K562 (cell line): ENCODE measurements around the gene RABGAP1L. TPM values are rescaled to one million over a fixed set of nuclear protein-coding genes. Genes with fewer than 3 reads are reported as not detected.

Source experiments
- ATAC-seq: fragments of 200-7000 bp; cut with Tn5 transposase; 3 replicates; pipeline ENCODE4 v1.9.1; 2020; ENCODE audit warnings: moderate library complexity
- BruUV-seq: library from RNA; stranded (reverse); fragments of 400-500 nt; replicated peaks from 2 replicates; lab custom pipeline; 2021; lab: Mats Ljungman, UMichigan
- CTCF ChIA-PET: fragments of 300-600 bp; formaldehyde crosslinking; extraction: SDS; loops from one replicate; lab custom pipeline; 2021; ENCODE audit warnings: low intra/inter-chr PET ratio; lab: Yijun Ruan, JAX
- POLR2A ChIA-PET: fragments of 300-600, 350-650 bp; sonication (Branson Sonifier 250); formaldehyde crosslinking; extraction: SDS; loops from one replicate; lab custom pipeline; 2021; ENCODE audit warnings: antibody characterized with exemption, inconsistent platforms; lab: Yijun Ruan, JAX
- DNase-seq, 4 experiments: peaks; one replicate each; pipeline versions ENCODE4 v3.0.0 to v3.0.0-alpha.2; 2011 to 2018; ENCODE audit warnings: low spot score in 3 of 4, mixed read lengths in 3 of 4; ENCODE audit errors: extremely low read depth in 1 of 4
- FAIRE-seq: peaks from 2 replicates; lab custom pipeline; 2011; peaks lifted over from hg19 to GRCh38; lab: Jason Lieb, UNC
- H2AFZ ChIP-seq: 2 replicates; pipeline ENCODE4 v1.6.0; 2011; ENCODE audit warnings: low read depth, low read length, control low read depth, inconsistent platforms
- H3K27ac ChIP-seq: fragments of 200-600 bp; 3 replicates; pipeline ENCODE4 v1.8.0; 2011; ENCODE audit warnings: low read depth, mild to moderate bottlenecking, control low read depth, inconsistent platforms, low read length, moderate library complexity, mixed read lengths; ENCODE audit errors: extremely low read depth
- H3K27me3 ChIP-seq, 2 experiments: fragments of 300-600 bp in 1 of 2; 2 replicates in 1 of 2; 3 replicates in 1 of 2; pipeline versions ENCODE4 v1.6.0 to v1.8.0; 2011; ENCODE audit warnings: inconsistent platforms in 2 of 2, low read length in 2 of 2, mild to moderate bottlenecking in 1 of 2, mixed read lengths in 1 of 2, moderate library complexity in 1 of 2; ENCODE audit not compliant: control insufficient read depth in 2 of 2, insufficient read depth in 2 of 2
- H3K36me3 ChIP-seq: fragments of 300-600 bp; 3 replicates; pipeline ENCODE4 v1.8.0; 2011; ENCODE audit warnings: mild to moderate bottlenecking, low read length, inconsistent platforms; ENCODE audit not compliant: control insufficient read depth, insufficient read depth
- H3K4me1 ChIP-seq, 2 experiments: fragments of 200-600 bp in 1 of 2; replicated peaks in 1 of 2; 2 replicates in 1 of 2; 3 replicates in 1 of 2; pipeline versions ENCODE4 v1.5.1 to v1.8.0; 2011; ENCODE audit warnings: inconsistent platforms in 2 of 2, low read length in 2 of 2, mild to moderate bottlenecking in 1 of 2, mixed read lengths in 1 of 2, moderate library complexity in 1 of 2; ENCODE audit not compliant: control insufficient read depth in 2 of 2, insufficient read depth in 2 of 2
- H3K4me2 ChIP-seq: 2 replicates; pipeline ENCODE4 v1.6.1; 2011; ENCODE audit warnings: low read length, control low read depth, inconsistent platforms, mixed read lengths; ENCODE audit not compliant: insufficient read depth
- H3K4me3 ChIP-seq: fragments of 200-600 bp; sonication (generic), shearing (Covaris generic); 2 replicates; pipeline ENCODE4 v1.5.1; 2016; ENCODE audit warnings: control low read depth, inconsistent platforms
- H3K79me2 ChIP-seq: fragments of 200-600 bp; 3 replicates; pipeline ENCODE4 v1.8.0; 2011; ENCODE audit warnings: low read length, inconsistent platforms; ENCODE audit not compliant: control insufficient read depth, insufficient read depth
- H3K9ac ChIP-seq, 2 experiments: 2 replicates each; pipeline versions ENCODE4 v1.6.0 to v1.6.1; 2011; ENCODE audit warnings: low read depth in 2 of 2, low read length in 2 of 2, control low read depth in 1 of 2, inconsistent platforms in 1 of 2, mild to moderate bottlenecking in 1 of 2, mixed read lengths in 1 of 2; ENCODE audit not compliant: insufficient read depth in 1 of 2
- H3K9me1 ChIP-seq: one replicate; pipeline ENCODE4 v1.6.0; 2011; ENCODE audit warnings: inconsistent platforms, mild to moderate bottlenecking, low read length, moderate library complexity; ENCODE audit not compliant: control insufficient read depth, insufficient read depth
- H3K9me3 ChIP-seq: replicated peaks from 2 replicates; pipeline ENCODE4 v1.5.1; 2011; ENCODE audit warnings: low read depth, low read length, inconsistent platforms; ENCODE audit not compliant: control insufficient read depth, insufficient read depth
- H4K20me1 ChIP-seq: replicated peaks from 2 replicates; pipeline ENCODE4 v1.6.1; 2011; ENCODE audit warnings: low read length, inconsistent platforms, mixed read lengths; ENCODE audit not compliant: control insufficient read depth, insufficient read depth
- ARID2 ChIP-seq: fragments of 450-650 bp; IDR thresholded peaks from 2 replicates; pipeline ENCODE4 v1.6.1; 2017; ENCODE audit warnings: antibody characterized with exemption, mild to moderate bottlenecking
- ARID3A ChIP-seq: IDR thresholded peaks from 2 replicates; pipeline ENCODE4 v1.6.1; 2012; ENCODE audit warnings: low read depth, low read length, improper control_type of control experiment, borderline replicate concordance
- BCOR ChIP-seq: fragments of 450-650 bp; IDR thresholded peaks from 2 replicates; pipeline ENCODE4 v1.6.1; 2016
- C11orf30 ChIP-seq: fragments of 450-650 bp; IDR thresholded peaks from 2 replicates; pipeline ENCODE4 v1.6.1; 2016; ENCODE audit warnings: low read depth, mild to moderate bottlenecking
- FOXJ3 ChIP-seq: sonication (generic); formaldehyde crosslinking; IDR thresholded peaks from 2 replicates; pipeline ENCODE4 v1.4.0; 2020; ENCODE audit warnings: mild to moderate bottlenecking, missing genetic modification reagents
- HDAC1 ChIP-seq, 2 experiments: fragments of 450-650 bp; IDR thresholded peaks; 2 replicates each; pipeline ENCODE4 v1.6.1; 2016 to 2017; ENCODE audit warnings: inconsistent platforms in 1 of 2, mild to moderate bottlenecking in 1 of 2, moderate library complexity in 1 of 2
- HMG20B ChIP-seq: fragments of 250-450 bp; sonication (Bioruptor Pico); IDR thresholded peaks from 2 replicates; pipeline ENCODE4 v1.5.0; 2021; ENCODE audit warnings: mild to moderate bottlenecking
- HSF4 ChIP-seq: fragments of 250-450 bp; sonication (Bioruptor Pico); IDR thresholded peaks from 2 replicates; pipeline ENCODE4 v2.1.2; 2022; ENCODE audit warnings: mild to moderate bottlenecking, moderate library complexity, borderline replicate concordance
- KAT8 ChIP-seq: fragments of 450-650 bp; IDR thresholded peaks from 2 replicates; pipeline ENCODE4 v1.6.1; 2016; ENCODE audit warnings: low read depth, mild to moderate bottlenecking
- KHSRP ChIP-seq: fragments of 450-650 bp; IDR thresholded peaks from 2 replicates; pipeline ENCODE4 v1.6.1; 2017
- MAFF ChIP-seq: IDR thresholded peaks from 2 replicates; pipeline ENCODE4 v1.6.1; 2012; ENCODE audit warnings: low read length, improper control_type of control experiment
- MAFK ChIP-seq: IDR thresholded peaks from 2 replicates; pipeline ENCODE4 v1.6.1; 2011; ENCODE audit warnings: low read length, improper control_type of control experiment
- MCM3 ChIP-seq: fragments of 450-650 bp; IDR thresholded peaks from 2 replicates; pipeline ENCODE4 v1.6.1; 2016
- MYC ChIP-seq, 2 experiments: fragments of 250-450 bp in 1 of 2; sonication (Bioruptor Pico) in 1 of 2; IDR thresholded peaks; 2 replicates each; pipeline versions ENCODE4 v1.5.1 to v1.6.1; 2012 to 2021; ENCODE audit warnings: low read depth in 2 of 2, borderline replicate concordance in 1 of 2, improper control_type of control experiment in 1 of 2, low read length in 1 of 2, mild to moderate bottlenecking in 1 of 2, moderate library complexity in 1 of 2
- SIRT6 ChIP-seq: IDR thresholded peaks from one replicate; pipeline ENCODE4 v1.6.1; 2012; ENCODE audit warnings: low read depth, mild to moderate bottlenecking, control low read depth, inconsistent platforms, low read length, moderate library complexity
- SMAD3 ChIP-seq: fragments of 450-650 bp; formaldehyde crosslinking; conservative IDR thresholded peaks from 2 replicates; pipeline ENCODE4 v1.4.0; 2020; ENCODE audit warnings: mild to moderate bottlenecking
- TFAM ChIP-seq: fragments of 250-450 bp; sonication (Bioruptor Pico); conservative IDR thresholded peaks from 2 replicates; pipeline ENCODE4 v1.5.0; 2021; ENCODE audit warnings: mild to moderate bottlenecking, moderate library complexity
- ZKSCAN3 ChIP-seq: fragments of 250-450 bp; sonication (Bioruptor Pico); IDR thresholded peaks from 2 replicates; pipeline ENCODE4 v1.4.0; 2020
- ZNF316 ChIP-seq: fragments of 450-650 bp; IDR thresholded peaks from 2 replicates; pipeline ENCODE4 v1.6.1; 2016
- ZNF507 ChIP-seq: conservative IDR thresholded peaks from 2 replicates; pipeline ENCODE4 v1.6.1; 2017; ENCODE audit warnings: missing genetic modification characterization, missing compliant biosample characterization
- ZNF518B ChIP-seq: fragments of 250-450 bp; sonication (Bioruptor Pico); IDR thresholded peaks from 2 replicates; pipeline ENCODE4 v1.5.0; 2021; ENCODE audit warnings: mild to moderate bottlenecking, moderate library complexity
- in situ Hi-C: fragments of 300-500 bp; cut with MboI; formaldehyde crosslinking; loops from 4 replicates; pipeline ENCODE4 v1.15.0; 2018; ENCODE audit warnings: inconsistent platforms, mixed read lengths
- intact Hi-C: fragments of 100-400 bp; cut with micrococcal nuclease; formaldehyde crosslinking; loops from 2 replicates; pipeline ENCODE4 v1.14.2; 2022
- polyA plus RNA-seq, 8 experiments: library from polyadenylated mRNA; depleted of rRNA in 4 of 8; stranded (reverse) in 5 of 8; unstranded in 3 of 8; fragments of >200 nt; fragmentation: Nextera tagmentation in 2 of 8; fragmentation: Illumina TruSeq in 1 of 8; extraction: Ambion mirVana in 2 of 8; extraction: Trizol in 1 of 8; gene quantifications; 2 replicates each; pipeline versions ENCODE4 v1.2.1 to v1.2.3, GENCODE V29; 2011 to 2014; ENCODE audit warnings: inconsistent platforms in 1 of 8, missing spikeins in 1 of 8
- total RNA-seq, 7 experiments: library from RNA; depleted of rRNA in 6 of 7; stranded (reverse); fragments of >200 nt in 6 of 7; fragmentation: Illumina TruSeq in 2 of 7; extraction: Trizol in 2 of 7; gene quantifications; 2 replicates each; pipeline versions ENCODE4 v1.2.1 to v1.2.3, GENCODE V29; 2011 to 2021; ENCODE audit warnings: low replicate concordance in 1 of 7

RABGAP1L gene
- total and polyA plus RNA-seq, 9 of the 15 experiments (the other 6 are each of a cell fraction or from before 2014, with no cell fraction given), result 16.5 to 44.9 (median 26.7) TPM

GRCh38 chr1:174428033-174428432 lies 268.7 kb downstream of the RABGAP1L start (continued):
- TF ChIP-seq MAFK, result peak; percentile 100
- no peak for TF ChIP-seq BCOR
- no peak for TF ChIP-seq TFAM (CRISPR knock-in tag)
- no peak for TF ChIP-seq SMAD3
- TF ChIP-seq HSF4, result no peak

- CTCF ChIA-PET, result no interaction called here
- FAIRE-seq (no peak), ATAC-seq (no peak), DNase-seq (no peak)
- Histone ChIP-seq H3K36me3 (no peaks in the 10 kb centered on the region), H3K9ac (no peak overlapping the region), H2AFZ (no peak overlapping the region), H3K27ac (no peak overlapping the region), H3K9me1 (no peaks in the 10 kb centered on the region), H3K79me2 (no peaks in the 10 kb centered on the region), H3K4me3 (no peak overlapping the region), H3K9me3 (no peaks in the 10 kb centered on the region), H3K27me3 (no peaks in the 10 kb centered on the region), H3K4me1 (peaks cover 0 to 8% of the 10 kb centered on the region in 2 experiments; a peak in 2 of 5 replicates), H4K20me1 (no peaks in the 10 kb centered on the region), H3K4me2 (no peak overlapping the region)
- intact Hi-C loops, result no loop called here
- in situ Hi-C loops, result no loop called here
- POLR2A ChIA-PET, result interaction anchor here (0.5 to 1.1 kb wide), 2 partner anchors 24 to 268 kb away, joined by 3 read pairs; no protein-coding TSS in a partner anchor
- BruUV-seq, result no TSS peak
- TF ChIP-seq KHSRP, result no peak
- no peak for TF ChIP-seq ZNF507
- no peak for TF ChIP-seq MCM3
- TF ChIP-seq HSF4, result no peak
- no peak for TF ChIP-seq FOXJ3
- no peak for TF ChIP-seq SIRT6
- no peak for TF ChIP-seq HDAC1 (IDR thresholded peaks at IDR 0.05)
- peak; percentile 35 for TF ChIP-seq MAFF
- TF ChIP-seq C11orf30, result peak; percentile 37; the same call in 1 of the 2 replicates
- no peak for TF ChIP-seq ARID2
- TF ChIP-seq ZKSCAN3 (CRISPR knock-in tag), result no peak
- no peak for TF ChIP-seq ARID3A
- no peak for TF ChIP-seq KAT8
- TF ChIP-seq HMG20B (CRISPR knock-in tag), result no peak
- no peak for TF ChIP-seq MYC (IDR thresholded peaks at IDR 0.05; ENCODE audit: low read depth, low read length)
- TF ChIP-seq MYC (CRISPR knock-in tag; IDR thresholded peaks at IDR 0.05; ENCODE audit: borderline replicate concordance, low read depth), result no peak
- 0 out of 2 replicates have a peak, but pooled peaks have one; percentile 3 for TF ChIP-seq MAFK
- TF ChIP-seq ZNF316, result peak; percentile 79; the same call in 1 of the 2 replicates
- TF ChIP-seq ZNF518B (CRISPR knock-in tag), result no peak
Observed at GRCh38 chr1:174428739-174429138, 269.4 kb downstream of the RABGAP1L start.
